Measurements from ENCODE around the gene ENTPD6.

Gene ENTPD6

DNA sequence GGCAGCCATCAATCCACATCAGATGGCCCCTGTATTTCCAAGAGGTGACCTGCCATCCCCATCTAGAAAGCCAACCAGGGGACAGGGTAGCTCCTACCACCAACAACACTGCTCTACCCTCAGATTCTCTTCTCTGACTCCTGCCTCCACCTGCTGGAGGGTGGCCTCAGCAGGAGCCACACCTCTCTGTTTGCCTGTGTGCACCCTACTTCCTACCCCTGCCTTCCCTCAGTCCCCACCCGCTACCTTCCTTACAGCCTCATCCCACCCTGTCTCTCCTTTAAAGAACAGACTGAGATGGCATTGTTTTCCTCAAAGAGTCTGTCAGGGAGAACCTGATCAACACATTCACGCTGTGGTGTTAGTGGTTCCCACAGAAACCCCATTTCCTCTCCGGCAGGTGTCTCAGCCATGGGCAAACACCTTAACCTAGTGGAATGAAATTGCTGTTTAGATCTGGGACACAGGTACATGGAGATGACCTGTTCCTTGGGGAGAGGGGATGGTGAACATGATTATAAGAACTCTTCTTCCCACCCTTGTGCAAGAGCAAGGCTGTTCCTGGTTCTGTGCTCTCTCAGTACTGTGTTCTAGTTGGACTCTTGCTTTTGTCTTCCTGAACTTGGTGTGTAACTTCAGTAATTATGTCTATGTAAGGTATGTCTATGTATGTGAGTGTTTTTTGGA is 1.8 kb downstream of the ENTPD6 start:
- TF ChIP-seq POLR2AphosphoS5 (IDR thresholded peaks at IDR 0.05; ENCODE audit: low read depth, low read length) (no peak), TAF1 (IDR thresholded peaks at IDR 0.05; ENCODE audit: low read depth, low read length) (no peak), PAX5 (IDR thresholded peaks at IDR 0.05; ENCODE audit: insufficient read depth, low read length, severe bottlenecking) (no peak), POLR2A (IDR thresholded peaks at IDR 0.05; ENCODE audit: low read depth, low read length) (no peak), SPI1 (IDR thresholded peaks at IDR 0.05; ENCODE audit: low read depth, low read length) (no peak), POU2F2 (IDR thresholded peaks at IDR 0.05; ENCODE audit: low read depth, low read length) (no peak)
- DNase-seq (ENCODE audit: insufficient read length, low spot score) (no peak), FAIRE-seq (peak; percentile 13)

DNA sequence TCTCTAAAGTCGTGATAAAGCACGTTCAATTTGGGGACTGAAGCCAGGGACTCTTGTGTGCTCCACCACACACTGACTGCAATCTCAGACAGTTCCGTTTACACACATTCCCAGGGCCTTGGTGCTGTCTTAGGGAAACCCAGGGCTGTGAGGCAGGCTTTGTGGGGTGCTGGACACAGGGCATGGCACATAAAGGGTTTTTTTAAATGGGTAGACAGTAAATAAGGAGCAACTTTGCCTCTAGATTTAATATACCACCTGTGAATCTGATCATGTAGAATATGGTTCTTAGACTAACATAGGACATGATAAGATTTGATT is 2.3 kb downstream of the ENTPD6 start:
- TF ChIP-seq PAX5 (IDR thresholded peaks at IDR 0.05; ENCODE audit: insufficient read depth, low read length, severe bottlenecking) (no peak), SPI1 (IDR thresholded peaks at IDR 0.05; ENCODE audit: low read depth, low read length) (no peak), POLR2AphosphoS5 (IDR thresholded peaks at IDR 0.05; ENCODE audit: low read depth, low read length) (no peak), POLR2A (IDR thresholded peaks at IDR 0.05; ENCODE audit: low read depth, low read length) (no peak)
- no peak for FAIRE-seq
- no peak for DNase-seq (ENCODE audit: insufficient read length, low spot score)

DNA sequence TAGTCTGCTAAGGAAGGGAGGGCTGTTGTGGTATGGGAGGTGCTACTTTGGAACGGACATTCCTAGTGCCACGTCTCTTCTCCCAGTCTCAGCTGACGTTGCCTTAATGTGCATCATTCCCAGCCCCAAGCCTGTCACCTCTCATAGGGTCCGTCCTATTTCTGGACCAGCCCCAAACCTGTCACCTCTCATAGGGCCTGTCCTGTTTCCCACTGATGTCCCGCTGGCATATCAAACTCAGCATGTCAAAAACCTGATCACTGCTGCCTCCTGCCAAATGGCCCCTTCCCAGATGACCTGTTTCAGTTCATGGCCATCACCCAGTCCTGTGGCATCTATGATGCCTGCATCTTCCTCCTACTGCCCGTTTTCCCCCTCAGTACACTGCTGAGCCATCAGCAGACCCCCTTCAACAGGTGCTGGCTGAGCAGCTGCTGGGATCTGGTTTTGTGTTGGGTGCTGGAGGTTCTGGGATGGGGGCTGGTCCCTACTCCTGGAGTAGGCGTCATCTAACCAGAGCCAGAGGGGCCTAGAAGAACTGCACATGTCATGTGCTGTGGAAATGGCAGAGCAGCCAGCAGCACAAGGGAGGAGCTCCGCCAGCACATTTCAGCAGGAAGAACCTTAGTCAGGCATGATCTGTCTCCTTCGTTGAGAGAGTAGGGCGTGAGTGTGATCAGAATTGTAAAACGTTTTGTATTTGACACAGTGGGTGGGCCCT is 3.3 kb downstream of the ENTPD6 start:
- no peak for TF ChIP-seq PAX5 (IDR thresholded peaks at IDR 0.05; ENCODE audit: insufficient read depth, low read length, severe bottlenecking)
- no peak for TF ChIP-seq TAF1 (IDR thresholded peaks at IDR 0.05; ENCODE audit: low read depth, low read length)
- no peak for TF ChIP-seq POLR2A (IDR thresholded peaks at IDR 0.05; ENCODE audit: low read depth, low read length)
- no peak for TF ChIP-seq POU2F2 (IDR thresholded peaks at IDR 0.05; ENCODE audit: low read depth, low read length)
- TF ChIP-seq POLR2AphosphoS5 (IDR thresholded peaks at IDR 0.05; ENCODE audit: low read depth, low read length), result no peak
- TF ChIP-seq SPI1 (IDR thresholded peaks at IDR 0.05; ENCODE audit: low read depth, low read length), result no peak
- no peak for FAIRE-seq
- DNase-seq (ENCODE audit: insufficient read length, low spot score), result no peak

DNA sequence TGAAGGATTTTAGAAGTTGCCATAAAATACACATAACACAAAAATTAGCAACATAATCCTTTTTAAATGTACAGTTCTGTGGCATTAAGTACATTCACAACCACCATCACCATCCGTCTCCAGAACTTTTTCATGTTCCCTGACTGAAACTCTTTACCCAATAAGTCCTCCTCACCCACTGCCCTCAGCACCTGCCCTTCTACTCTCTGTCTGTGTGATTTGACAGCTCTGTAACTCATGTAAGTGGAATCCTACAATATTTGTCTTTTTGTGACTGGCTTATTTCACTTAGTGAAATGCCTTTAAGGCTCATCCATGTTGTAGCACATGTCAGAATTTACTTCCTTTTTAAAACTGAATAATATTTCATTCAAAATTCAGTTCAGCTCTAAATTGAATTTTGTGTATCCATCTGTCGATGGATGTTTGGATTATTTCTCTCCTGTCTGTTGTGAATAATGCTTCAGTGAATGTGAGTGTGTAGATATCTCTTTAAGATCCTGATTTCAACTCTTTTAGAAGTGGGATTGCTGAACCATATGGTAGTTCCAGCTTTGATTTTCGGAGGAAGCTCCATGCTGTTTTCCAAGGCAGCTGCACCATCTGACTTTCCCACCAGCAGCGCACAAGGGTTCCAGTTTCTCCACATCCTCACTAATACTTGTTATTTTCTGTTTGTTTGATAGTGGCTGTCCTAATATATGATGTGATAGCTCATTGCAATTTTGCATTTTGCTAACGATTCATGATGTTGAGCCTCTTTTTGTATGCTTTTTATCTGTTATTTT is 4.2 kb downstream of the ENTPD6 start:
- TF ChIP-seq POLR2A (IDR thresholded peaks at IDR 0.05; ENCODE audit: low read depth, low read length) (no peak), POLR2AphosphoS5 (IDR thresholded peaks at IDR 0.05; ENCODE audit: low read depth, low read length) (no peak), SPI1 (IDR thresholded peaks at IDR 0.05; ENCODE audit: low read depth, low read length) (no peak), POU2F2 (IDR thresholded peaks at IDR 0.05; ENCODE audit: low read depth, low read length) (no peak), PAX5 (IDR thresholded peaks at IDR 0.05; ENCODE audit: insufficient read depth, low read length, severe bottlenecking) (no peak), TAF1 (IDR thresholded peaks at IDR 0.05; ENCODE audit: low read depth, low read length) (no peak)
- no peak for FAIRE-seq
- no peak for DNase-seq (ENCODE audit: insufficient read length, low spot score)

DNA sequence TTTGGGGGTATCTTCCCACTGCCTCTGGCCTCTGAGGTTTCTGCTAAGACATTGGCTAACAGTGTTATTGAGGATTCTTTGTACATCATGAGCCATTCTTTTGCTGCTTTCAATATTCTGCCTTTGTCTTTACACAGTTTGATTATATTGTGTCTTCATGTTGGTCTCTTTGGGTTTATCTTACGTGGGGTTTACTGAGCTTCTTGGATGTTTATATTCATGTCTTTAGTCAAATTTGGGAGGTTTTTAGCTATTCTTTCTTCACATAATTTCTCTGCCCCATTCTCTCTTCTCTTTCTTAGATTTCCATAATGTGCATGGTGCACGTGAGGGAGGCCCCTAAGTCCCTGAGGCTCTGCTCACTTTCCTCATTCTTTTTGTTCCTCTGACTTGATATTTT is 7.6 kb downstream of the ENTPD6 start:
- DNase-seq (ENCODE audit: insufficient read length, low spot score) (no peak), FAIRE-seq (no peak)
- TF ChIP-seq TAF1 (IDR thresholded peaks at IDR 0.05; ENCODE audit: low read depth, low read length), result no peak
- TF ChIP-seq SPI1 (IDR thresholded peaks at IDR 0.05; ENCODE audit: low read depth, low read length), result no peak
- TF ChIP-seq POLR2A (IDR thresholded peaks at IDR 0.05; ENCODE audit: low read depth, low read length), result no peak
- TF ChIP-seq POU2F2 (IDR thresholded peaks at IDR 0.05; ENCODE audit: low read depth, low read length), result no peak
- TF ChIP-seq PAX5 (IDR thresholded peaks at IDR 0.05; ENCODE audit: insufficient read depth, low read length, severe bottlenecking), result no peak
- TF ChIP-seq POLR2AphosphoS5 (IDR thresholded peaks at IDR 0.05; ENCODE audit: low read depth, low read length), result no peak

DNA sequence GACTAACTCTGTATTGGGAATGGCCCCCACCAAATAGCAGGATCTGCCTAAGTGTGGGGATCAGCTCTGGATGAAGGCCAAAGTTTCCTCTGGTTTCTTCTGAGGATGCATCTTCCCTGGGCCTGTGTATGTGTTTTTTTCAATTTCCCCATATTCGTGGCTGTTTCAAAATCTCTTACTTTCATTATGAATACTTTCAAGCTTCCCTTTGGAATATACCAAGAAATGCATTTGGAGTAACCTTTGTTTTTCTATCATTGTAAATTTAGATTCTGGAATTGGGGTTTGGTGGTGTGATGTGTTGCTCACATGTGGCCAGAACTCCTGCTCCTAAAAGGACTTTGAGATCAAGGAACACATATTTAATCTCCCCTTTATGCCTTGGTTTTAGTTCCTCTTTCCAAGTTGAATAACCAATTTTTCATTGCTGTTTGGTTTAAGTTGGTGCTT is 8.4 kb downstream of the ENTPD6 start:
- no peak for DNase-seq (ENCODE audit: insufficient read length, low spot score)
- TF ChIP-seq POLR2A (IDR thresholded peaks at IDR 0.05; ENCODE audit: low read depth, low read length) (no peak), PAX5 (IDR thresholded peaks at IDR 0.05; ENCODE audit: insufficient read depth, low read length, severe bottlenecking) (no peak), TAF1 (IDR thresholded peaks at IDR 0.05; ENCODE audit: low read depth, low read length) (no peak), POLR2AphosphoS5 (IDR thresholded peaks at IDR 0.05; ENCODE audit: low read depth, low read length) (no peak), SPI1 (IDR thresholded peaks at IDR 0.05; ENCODE audit: low read depth, low read length) (no peak), POU2F2 (IDR thresholded peaks at IDR 0.05; ENCODE audit: low read depth, low read length) (no peak)
- no peak for FAIRE-seq

DNA sequence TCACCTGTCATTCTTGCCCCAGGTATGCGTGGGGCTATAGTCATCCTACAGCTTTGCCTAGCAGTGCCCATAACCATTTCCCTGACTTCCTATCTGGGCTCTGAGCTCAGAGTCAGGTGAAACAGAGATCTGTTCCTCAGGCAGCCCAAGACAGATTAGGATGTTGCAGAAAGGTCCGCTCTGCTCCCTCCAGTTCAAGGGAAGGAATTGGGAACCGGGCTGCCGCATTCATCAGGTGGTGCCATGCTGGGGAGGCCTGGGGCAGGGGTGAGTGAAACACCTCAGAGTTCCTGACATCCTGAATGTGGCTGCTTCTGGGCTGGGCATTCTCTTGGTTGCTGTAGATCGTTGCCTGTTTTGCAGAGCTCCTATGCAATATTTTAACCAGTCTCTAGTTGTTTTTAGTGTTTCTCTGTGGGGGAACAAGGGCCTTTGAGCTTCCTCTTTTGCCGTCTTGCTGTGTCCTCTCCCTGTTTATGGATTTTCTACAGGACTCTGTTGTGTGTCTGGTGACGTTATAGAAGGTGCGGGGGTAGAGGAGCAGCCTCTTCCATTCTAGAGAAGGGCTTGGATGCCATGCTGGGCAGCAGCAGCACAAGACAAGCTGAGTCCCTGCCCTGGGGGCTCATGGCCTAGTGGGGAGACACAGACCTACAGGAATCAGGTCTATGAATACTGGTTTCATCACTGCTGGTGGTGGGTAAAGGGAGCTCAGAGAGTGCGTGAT is 9.2 kb downstream of the ENTPD6 start:
- no peak for FAIRE-seq
- no peak for DNase-seq (ENCODE audit: insufficient read length, low spot score)

DNA sequence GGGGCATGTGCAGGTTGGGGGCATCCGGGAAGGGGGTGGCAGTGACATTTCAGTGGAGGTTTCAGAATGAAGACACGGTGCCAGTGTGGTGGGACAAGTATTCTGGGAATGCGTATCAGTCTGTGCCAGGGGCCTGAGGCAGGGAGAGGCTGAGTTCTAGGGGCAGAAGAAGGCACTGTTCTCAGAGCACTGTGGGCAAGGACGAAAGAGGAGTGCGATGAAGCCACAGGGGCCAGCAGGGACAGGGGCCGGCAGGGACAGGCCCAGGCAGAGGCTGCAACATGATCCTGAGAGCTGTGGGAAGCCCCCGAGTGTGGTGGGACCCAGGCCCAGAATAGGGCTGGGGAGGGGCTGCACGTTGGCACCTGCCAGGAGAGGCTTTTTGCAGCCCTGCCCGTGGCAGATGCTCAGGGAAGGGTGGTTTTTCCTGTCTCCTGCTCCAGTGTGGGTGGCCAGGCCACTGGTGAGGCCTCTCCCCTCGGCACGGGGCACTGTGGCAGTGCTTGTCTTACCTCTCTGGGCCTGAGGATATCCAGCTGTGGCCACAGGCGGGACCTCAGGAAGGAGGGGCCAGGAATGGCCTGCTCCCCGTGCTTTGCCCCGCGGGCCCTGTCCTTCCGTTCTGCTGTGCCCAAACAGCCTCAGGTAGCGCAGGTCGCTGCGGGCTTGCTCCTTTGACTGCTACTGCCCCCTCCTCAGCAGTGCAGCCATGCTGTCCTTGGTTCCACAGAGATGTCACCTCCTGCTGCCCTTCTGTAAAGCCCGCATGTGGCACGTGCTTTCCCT is 10.0 kb downstream of the ENTPD6 start:
- DNase-seq (ENCODE audit: insufficient read length, low spot score), result no peak
- no peak for FAIRE-seq
- no peak for TF ChIP-seq POLR2A (IDR thresholded peaks at IDR 0.05; ENCODE audit: low read depth, low read length)
- TF ChIP-seq PAX5 (IDR thresholded peaks at IDR 0.05; ENCODE audit: insufficient read depth, low read length, severe bottlenecking), result no peak
- no peak for TF ChIP-seq POU2F2 (IDR thresholded peaks at IDR 0.05; ENCODE audit: low read depth, low read length)
- no peak for TF ChIP-seq TAF1 (IDR thresholded peaks at IDR 0.05; ENCODE audit: low read depth, low read length)
- TF ChIP-seq SPI1 (IDR thresholded peaks at IDR 0.05; ENCODE audit: low read depth, low read length), result no peak
- no peak for TF ChIP-seq POLR2AphosphoS5 (IDR thresholded peaks at IDR 0.05; ENCODE audit: low read depth, low read length)

More for the DNA sequence above, 9.2 kb downstream of the ENTPD6 start:
- TF ChIP-seq POLR2AphosphoS5 (IDR thresholded peaks at IDR 0.05; ENCODE audit: low read depth, low read length) (no peak), SPI1 (IDR thresholded peaks at IDR 0.05; ENCODE audit: low read depth, low read length) (no peak), PAX5 (IDR thresholded peaks at IDR 0.05; ENCODE audit: insufficient read depth, low read length, severe bottlenecking) (no peak), TAF1 (IDR thresholded peaks at IDR 0.05; ENCODE audit: low read depth, low read length) (no peak), POU2F2 (IDR thresholded peaks at IDR 0.05; ENCODE audit: low read depth, low read length) (no peak), POLR2A (IDR thresholded peaks at IDR 0.05; ENCODE audit: low read depth, low read length) (no peak)
